Activated CD4-positive, alpha-beta memory T cell treated with anti-CD3 and anti-CD28 coated beads, Interleukin-2, amount 10 ng/mL, durations not matched to agents 7 days and 5 days (primary cell): ENCODE results near the gene GSDME. TPM values are rescaled to one million over a fixed set of nuclear protein-coding genes. Genes with fewer than 3 reads are reported as not detected.

Source experiments
- CTCF ChIA-PET: fragments of 350-600 bp; sonication (Branson Sonifier 250); formaldehyde crosslinking; loops from one replicate; lab custom pipeline; 2021; ENCODE audit warnings: antibody characterized with exemption, inconsistent platforms; lab: Charles Lee
- POLR2A ChIA-PET: fragments of 350-600 bp; sonication (Branson Sonifier 250); formaldehyde crosslinking; loops from one replicate; lab custom pipeline; 2021; ENCODE audit warnings: antibody characterized with exemption; lab: Charles Lee
- DNase-seq: peaks from one replicate; pipeline ENCODE4 v3.0.0-alpha.2; 2020
- H3K27ac Mint-ChIP-seq: one replicate; pipeline ENCODE4 v1.8.0; 2021; ENCODE audit warnings: mild to moderate bottlenecking, mixed read lengths
- H3K27me3 Mint-ChIP-seq: one replicate; pipeline ENCODE4 v1.8.0; 2021; ENCODE audit warnings: mixed read lengths
- H3K36me3 Mint-ChIP-seq: one replicate; pipeline ENCODE4 v1.8.0; 2021; ENCODE audit warnings: low read depth, mixed read lengths
- H3K4me1 Mint-ChIP-seq: one replicate; pipeline ENCODE4 v1.8.0; 2021; ENCODE audit warnings: mixed read lengths
- H3K4me3 Mint-ChIP-seq: one replicate; pipeline ENCODE4 v1.8.0; 2021; ENCODE audit warnings: mild to moderate bottlenecking, mixed read lengths
- H3K9me3 Mint-ChIP-seq: one replicate; pipeline ENCODE4 v1.8.0; 2021; ENCODE audit warnings: mixed read lengths
- total RNA-seq, 2 experiments: library from RNA; stranded (reverse); gene quantifications; one replicate each; pipeline ENCODE4 v1.2.3, GENCODE V29; 2021

The GSDME gene
- total RNA-seq, 2 experiments from 2014 or later: 1.7 to 1.8 TPM

DNA sequence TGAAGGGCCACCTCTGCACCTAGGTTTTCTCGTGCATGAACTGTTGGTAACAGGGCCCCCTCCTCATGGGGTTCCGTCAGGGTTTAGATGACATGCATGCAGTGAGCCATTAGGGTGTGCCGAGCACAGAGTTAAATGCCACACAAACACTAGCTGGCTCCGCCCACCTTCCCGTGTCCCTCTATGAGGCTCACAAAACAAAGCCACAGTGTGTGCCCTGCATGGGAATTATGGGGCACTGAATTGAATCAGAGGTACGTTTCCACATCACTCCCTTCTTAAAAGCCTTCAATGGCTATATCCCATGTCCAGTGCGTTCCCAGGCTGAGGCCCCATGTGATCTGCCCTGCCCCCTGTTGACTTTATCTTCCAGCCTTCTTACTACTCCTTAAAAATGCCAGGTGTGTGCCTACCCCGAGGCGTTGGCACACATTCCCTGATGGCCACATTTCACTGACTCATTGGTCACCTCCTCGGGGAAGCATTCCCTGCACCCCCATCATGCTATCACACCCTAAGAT is 35.7 kb downstream of the GSDME start:
- no peak overlapping the region for H3K27ac Mint-ChIP-seq
- no peaks in the 10 kb centered on the region for H3K4me1 Mint-ChIP-seq
- no peaks in the 10 kb centered on the region for H3K9me3 Mint-ChIP-seq
- DNase-seq: peak; percentile 8
- peaks cover 9% of the 10 kb centered on the region for H3K27me3 Mint-ChIP-seq
- CTCF ChIA-PET: interaction anchor here (0.6 kb wide), 1 partner anchor 104 kb away, joined by 3 read pairs; no protein-coding TSS in a partner anchor
- no peak overlapping the region for H3K4me3 Mint-ChIP-seq
- H3K36me3 Mint-ChIP-seq: no peaks in the 10 kb centered on the region
- POLR2A ChIA-PET: no interaction called here

DNA sequence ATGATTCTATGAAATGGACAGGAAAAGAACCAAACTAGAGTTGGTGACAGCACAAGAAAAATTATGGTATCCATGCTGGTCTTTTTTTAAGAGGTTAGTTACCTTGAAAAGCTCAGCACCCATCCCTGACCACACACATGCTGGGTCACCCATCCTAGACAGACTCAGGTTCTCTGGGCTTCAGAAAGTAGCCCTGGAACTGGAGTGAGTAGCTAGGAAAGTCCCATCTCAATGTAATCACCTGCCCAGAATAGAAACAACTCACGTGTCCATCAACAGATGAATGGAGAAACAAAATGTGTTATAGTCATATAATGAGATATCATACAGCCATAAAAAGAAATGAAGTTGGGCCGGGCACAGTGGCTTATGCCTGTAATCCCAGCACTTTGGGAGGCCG is 37.0 kb downstream of the GSDME start:
- H3K27me3 Mint-ChIP-seq: peaks cover 12% of the 10 kb centered on the region
- no peak for DNase-seq
- H3K36me3 Mint-ChIP-seq: no peaks in the 10 kb centered on the region
- H3K9me3 Mint-ChIP-seq: no peaks in the 10 kb centered on the region
- peaks cover 8% of the 10 kb centered on the region for H3K4me1 Mint-ChIP-seq
- ChIA-PET CTCF (no interaction called here), POLR2A (no interaction called here)
- H3K27ac Mint-ChIP-seq: no peak overlapping the region
- H3K4me3 Mint-ChIP-seq: no peak overlapping the region

DNA sequence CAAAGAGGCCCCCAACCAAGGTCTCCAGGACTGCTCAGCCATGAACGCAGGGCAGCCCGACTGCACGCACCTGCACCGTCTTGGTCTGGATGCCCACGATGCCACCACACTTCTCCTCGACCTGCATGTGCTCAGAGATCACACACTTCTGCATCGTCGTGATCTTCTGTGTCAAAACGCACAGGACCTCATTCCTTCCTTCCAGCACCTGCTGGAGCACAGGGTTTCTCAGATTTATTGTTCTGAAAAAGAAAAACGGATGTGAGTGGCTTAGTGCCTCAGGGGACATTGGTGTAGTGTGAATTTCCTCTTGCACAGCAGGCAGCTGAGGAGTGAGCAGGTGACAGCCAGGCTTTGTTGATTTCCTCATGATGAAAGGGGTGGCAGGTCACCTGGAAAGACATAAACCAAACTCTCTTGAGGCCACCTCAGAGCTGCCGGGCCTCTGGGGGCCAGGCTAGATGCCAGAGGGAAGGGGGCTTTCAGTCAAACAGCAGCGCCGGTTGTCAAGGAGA is 38.2 kb downstream of the GSDME start:
- Mint-ChIP-seq H3K27ac (no peak overlapping the region), H3K9me3 (no peaks in the 10 kb centered on the region), H3K36me3 (no peaks in the 10 kb centered on the region), H3K27me3 (peaks cover 9% of the 10 kb centered on the region), H3K4me1 (peaks cover 9% of the 10 kb centered on the region), H3K4me3 (no peak overlapping the region)
- CTCF ChIA-PET: no interaction called here
- DNase-seq: no peak
- POLR2A ChIA-PET: no interaction called here

DNA sequence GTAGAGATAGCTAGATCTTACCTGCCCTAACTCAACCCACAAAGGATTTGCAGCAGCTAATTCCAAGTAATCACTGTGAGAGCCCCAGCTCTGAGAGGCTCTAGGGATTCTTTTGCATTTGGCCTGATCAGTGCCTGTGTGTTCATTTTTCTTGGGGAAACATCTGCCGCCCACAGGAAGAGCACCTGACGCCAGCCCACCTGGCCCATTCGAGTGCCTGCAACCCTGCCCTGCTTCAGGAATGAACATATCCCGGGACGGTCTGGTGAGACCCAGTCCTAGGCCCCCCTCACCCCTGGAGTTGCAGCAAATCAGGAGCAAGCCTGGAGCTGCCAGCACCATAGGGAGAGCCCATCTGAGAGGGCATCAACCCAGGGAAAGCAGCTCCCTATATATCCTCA is 38.8 kb downstream of the GSDME start:
- POLR2A ChIA-PET: no interaction called here
- CTCF ChIA-PET: no interaction called here
- peaks cover 13% of the 10 kb centered on the region for H3K27me3 Mint-ChIP-seq
- no peaks in the 10 kb centered on the region for H3K9me3 Mint-ChIP-seq
- no peak overlapping the region for H3K4me3 Mint-ChIP-seq
- DNase-seq: no peak
- H3K4me1 Mint-ChIP-seq: peaks cover 9% of the 10 kb centered on the region
- no peaks in the 10 kb centered on the region for H3K36me3 Mint-ChIP-seq
- no peak overlapping the region for H3K27ac Mint-ChIP-seq

DNA sequence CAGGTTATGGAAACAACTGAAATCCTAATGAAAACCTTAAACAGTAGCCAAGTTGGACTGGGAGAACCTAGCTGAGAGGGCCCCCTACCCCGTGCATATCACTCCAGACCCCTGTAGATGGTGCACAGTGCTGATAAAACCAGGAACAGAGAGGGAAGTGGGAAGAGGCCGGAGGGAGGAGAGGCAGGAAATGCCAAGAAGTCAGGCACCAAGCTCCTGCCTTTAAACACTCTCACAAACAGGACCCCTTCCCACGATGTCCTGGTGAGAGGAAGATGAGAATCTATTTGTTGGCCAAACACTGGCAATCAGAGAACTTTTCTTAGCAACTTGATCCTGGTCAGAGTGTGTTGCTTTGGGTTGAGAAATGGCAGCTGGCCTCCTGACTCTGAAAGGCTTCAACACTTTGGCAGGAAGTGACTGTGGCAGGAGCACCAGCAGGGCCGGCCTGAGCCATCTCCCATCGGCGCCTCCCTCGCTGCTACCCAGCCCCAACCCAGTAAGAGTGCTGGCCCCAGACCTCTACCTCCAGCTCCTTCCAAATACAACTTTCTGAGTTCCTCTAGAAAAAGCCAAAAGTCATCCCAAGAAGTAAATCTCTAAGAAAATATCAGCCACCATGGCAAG is 39.5 kb downstream of the GSDME start:
- no peak overlapping the region for H3K27ac Mint-ChIP-seq
- ChIA-PET CTCF (no interaction called here), POLR2A (no interaction called here)
- no peaks in the 10 kb centered on the region for H3K9me3 Mint-ChIP-seq
- H3K4me1 Mint-ChIP-seq: peaks cover 9% of the 10 kb centered on the region
- no peaks in the 10 kb centered on the region for H3K36me3 Mint-ChIP-seq
- peaks cover 15% of the 10 kb centered on the region for H3K27me3 Mint-ChIP-seq
- no peak overlapping the region for H3K4me3 Mint-ChIP-seq
- no peak for DNase-seq

DNA sequence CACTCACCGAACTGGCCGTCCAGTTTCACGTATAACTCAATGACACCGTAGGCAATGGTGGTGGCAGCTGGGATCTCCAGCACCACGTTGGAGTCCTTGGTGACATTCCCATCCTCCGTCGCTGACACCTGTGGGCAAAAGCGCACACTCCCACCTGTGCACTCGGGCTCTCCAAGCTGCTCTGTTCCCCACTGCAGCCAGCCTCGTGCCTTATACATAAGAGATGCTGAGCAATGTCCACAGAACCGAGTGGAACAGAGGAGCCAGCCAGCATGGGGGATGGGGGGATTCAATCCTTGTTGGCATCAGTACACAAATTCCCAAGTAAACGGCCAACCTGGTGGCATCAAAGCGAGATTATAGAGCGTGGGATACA is 40.0 kb downstream of the GSDME start:
- CTCF ChIA-PET: no interaction called here
- H3K27me3 Mint-ChIP-seq: peaks cover 19% of the 10 kb centered on the region
- POLR2A ChIA-PET: no interaction called here
- H3K36me3 Mint-ChIP-seq: no peaks in the 10 kb centered on the region
- H3K4me3 Mint-ChIP-seq: no peak overlapping the region
- no peaks in the 10 kb centered on the region for H3K9me3 Mint-ChIP-seq
- peaks cover 9% of the 10 kb centered on the region for H3K4me1 Mint-ChIP-seq
- peak; percentile 4 for DNase-seq
- H3K27ac Mint-ChIP-seq: no peak overlapping the region

DNA sequence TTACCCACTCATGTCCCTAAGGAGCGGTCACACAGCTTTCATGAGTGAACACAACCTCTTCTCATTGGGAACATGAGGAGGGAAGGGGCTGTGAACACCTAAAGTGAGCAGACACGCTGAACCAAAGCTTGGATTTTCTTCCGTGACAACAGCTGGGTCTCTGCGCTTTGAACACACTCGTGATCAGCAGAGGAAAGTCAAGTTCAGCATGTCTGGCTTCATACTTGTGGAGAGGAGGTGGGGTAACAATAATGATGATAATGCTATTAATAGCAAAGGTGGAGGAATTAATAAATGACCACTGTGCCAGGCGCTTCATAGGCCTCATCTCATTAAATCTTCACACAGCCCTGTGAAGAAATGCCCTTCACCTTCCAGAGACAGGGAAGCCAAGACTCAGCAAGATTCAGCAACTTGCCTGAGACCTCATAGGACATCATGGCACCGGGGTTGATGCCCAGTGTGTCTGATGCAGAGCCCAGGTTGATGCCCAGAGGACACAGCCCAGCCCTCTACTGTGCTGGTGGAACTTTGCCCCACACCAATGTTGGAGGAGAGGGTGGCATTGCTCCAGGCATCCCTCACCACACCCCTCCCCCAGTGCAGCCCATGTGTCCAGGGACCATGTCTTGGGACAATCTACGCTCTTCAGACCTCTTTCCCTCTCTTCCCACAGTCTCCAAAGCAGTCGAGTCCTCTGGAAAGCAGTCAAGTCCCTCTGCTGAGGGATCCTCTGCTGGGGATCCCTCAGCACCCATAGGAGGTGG is 40.6 kb downstream of the GSDME start:
- Mint-ChIP-seq H3K4me1 (peaks cover 9% of the 10 kb centered on the region), H3K27ac (no peak overlapping the region), H3K36me3 (no peaks in the 10 kb centered on the region), H3K9me3 (no peaks in the 10 kb centered on the region), H3K4me3 (no peak overlapping the region), H3K27me3 (peaks cover 15% of the 10 kb centered on the region)
- peak; percentile 3 for DNase-seq
- ChIA-PET POLR2A (no interaction called here), CTCF (interaction anchor here (2.0 kb wide), 1 partner anchor 16 kb away, joined by 7 read pairs; no protein-coding TSS in a partner anchor)

DNA sequence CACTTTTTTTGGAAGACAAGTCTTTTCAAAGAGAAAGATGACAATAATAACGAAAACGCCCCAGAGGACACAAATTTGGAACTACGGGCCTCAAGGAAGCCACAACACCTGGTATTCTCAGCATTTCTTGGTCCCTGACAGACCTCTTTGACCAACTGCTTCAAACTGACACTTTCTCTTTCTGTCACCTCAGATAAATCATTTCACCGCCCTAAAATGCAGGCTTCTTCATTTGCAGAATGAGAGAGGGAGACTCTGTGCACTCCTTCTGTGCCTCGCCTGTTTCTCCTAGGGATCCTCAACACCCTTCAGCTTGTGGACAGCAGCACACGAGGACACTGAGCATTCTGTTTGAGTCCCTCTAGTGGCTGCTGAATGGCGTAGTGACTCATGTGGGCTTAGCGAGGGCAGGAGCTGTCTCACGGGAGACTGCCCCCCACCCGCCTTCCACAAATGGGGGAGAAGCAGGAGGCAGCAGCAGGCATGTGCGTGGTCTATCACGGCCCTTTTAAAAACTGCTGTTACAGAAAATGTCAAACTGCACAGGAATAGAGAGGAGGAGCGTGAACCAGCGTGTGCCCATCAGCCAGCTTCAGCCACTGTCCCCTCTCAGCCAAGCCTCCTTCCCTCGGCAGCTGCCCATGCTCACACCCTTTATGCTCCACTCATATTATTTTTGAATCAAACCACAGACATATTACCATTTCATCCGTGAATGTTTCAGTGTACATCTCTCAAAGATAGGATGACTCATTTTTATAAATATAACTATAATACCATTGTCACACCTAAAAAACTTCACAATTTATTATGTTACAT is 41.4 kb downstream of the GSDME start:
- H3K9me3 Mint-ChIP-seq: no peaks in the 10 kb centered on the region
- H3K27me3 Mint-ChIP-seq: peaks cover 14% of the 10 kb centered on the region
- peaks cover 9% of the 10 kb centered on the region for H3K4me1 Mint-ChIP-seq
- no peaks in the 10 kb centered on the region for H3K36me3 Mint-ChIP-seq
- DNase-seq: peak; percentile 16
- no peak overlapping the region for H3K27ac Mint-ChIP-seq
- ChIA-PET CTCF (interaction anchor here (0.8 to 2.0 kb wide), 2 partner anchors 15 to 97 kb away, joined by 3 to 7 read pairs; no protein-coding TSS in a partner anchor), POLR2A (no interaction called here)
- H3K4me3 Mint-ChIP-seq: no peak overlapping the region

DNA sequence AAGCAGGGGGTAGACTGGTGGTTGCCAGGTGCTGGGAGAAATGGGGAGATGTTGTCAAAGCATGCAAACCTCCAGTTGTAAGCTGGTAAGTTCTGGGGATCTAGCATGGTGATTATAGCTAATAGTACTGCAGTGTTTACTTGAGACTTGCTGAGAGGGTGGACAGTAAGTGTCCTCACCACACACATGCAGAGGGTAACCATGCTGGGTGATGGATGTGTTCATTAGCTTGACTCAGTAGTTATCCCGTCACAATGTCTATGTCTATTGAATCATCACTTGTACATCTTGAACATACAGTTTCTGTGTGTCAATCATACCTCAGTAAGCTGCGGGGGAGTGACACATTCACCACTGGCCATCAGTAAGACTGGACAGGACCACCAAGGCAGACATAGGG is 42.1 kb downstream of the GSDME start:
- H3K27me3 Mint-ChIP-seq: peaks cover 14% of the 10 kb centered on the region
- no peak overlapping the region for H3K4me3 Mint-ChIP-seq
- no peaks in the 10 kb centered on the region for H3K9me3 Mint-ChIP-seq
- ChIA-PET POLR2A (no interaction called here), CTCF (interaction anchor here (0.6 to 2.0 kb wide), 3 partner anchors 14 to 98 kb away, joined by 3 to 7 read pairs (median 3); no protein-coding TSS in a partner anchor)
- peaks cover 9% of the 10 kb centered on the region for H3K4me1 Mint-ChIP-seq
- no peaks in the 10 kb centered on the region for H3K36me3 Mint-ChIP-seq
- H3K27ac Mint-ChIP-seq: no peak overlapping the region
- DNase-seq: peak; percentile 5

DNA sequence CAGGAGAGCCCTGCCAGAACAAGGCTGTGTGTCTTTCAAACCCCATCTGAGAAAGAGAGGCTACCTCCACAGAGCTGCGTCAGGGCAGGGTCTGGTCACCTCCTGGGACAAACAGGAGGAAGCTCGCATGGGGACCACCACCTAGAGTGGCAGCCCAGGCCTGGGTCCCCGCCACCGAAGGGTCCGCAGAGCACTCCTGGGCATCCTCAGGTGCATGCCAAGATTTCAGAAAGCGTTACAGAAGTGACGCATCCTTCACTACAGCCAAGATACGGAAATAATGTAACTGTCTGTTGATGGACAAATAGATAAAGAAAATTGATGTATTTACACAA is 42.6 kb downstream of the GSDME start:
- Mint-ChIP-seq H3K36me3 (no peaks in the 10 kb centered on the region), H3K4me3 (no peak overlapping the region), H3K4me1 (peaks cover 9% of the 10 kb centered on the region), H3K27ac (no peak overlapping the region), H3K27me3 (peaks cover 14% of the 10 kb centered on the region), H3K9me3 (no peaks in the 10 kb centered on the region)
- CTCF ChIA-PET: interaction anchor here (0.6 to 2.0 kb wide), 2 partner anchors 14 to 43 kb away, joined by 3 to 7 read pairs; no protein-coding TSS in a partner anchor
- peak; percentile 6 for DNase-seq
- POLR2A ChIA-PET: no interaction called here

DNA sequence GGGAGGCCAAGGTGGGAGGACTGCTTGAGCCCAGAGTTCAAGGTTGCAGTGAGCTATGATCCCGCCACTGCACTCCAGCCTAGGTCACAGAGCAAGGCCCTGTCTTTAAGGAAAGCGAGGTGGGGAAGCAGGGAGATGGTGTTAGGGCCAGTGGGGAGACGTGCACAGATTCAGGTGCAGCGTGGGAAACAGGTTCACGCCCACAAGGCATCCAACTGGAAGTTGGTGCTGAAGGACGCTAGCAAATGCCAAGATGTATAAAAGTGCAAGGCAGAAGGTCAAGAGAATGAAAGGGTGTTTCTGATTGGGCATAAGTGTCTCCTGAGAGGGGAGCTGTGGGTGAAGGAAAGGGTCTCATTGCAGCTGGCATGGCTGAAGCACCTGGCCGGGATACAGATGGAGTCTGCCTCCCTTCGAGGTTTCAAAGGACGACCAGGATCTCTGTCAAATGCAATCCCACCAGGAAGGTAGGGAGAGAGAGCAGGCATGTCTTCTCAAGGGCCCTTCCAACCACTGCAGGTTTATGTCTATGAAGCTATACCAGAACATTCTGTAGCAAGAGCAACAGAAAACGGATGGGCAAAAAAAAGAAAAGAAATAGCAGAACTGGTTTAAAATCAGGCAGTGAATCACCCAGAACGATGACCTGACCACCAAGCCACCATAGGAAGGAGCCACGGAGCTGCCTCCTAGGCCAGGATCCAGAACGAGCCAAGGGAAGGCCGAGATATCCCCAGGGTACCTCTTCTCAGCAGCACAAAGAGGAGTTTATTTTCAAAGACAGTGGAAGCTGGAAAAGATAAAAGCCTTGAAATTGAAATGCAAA is 43.2 kb downstream of the GSDME start:
- DNase-seq: peak; percentile 3
- peaks cover 14% of the 10 kb centered on the region for H3K27me3 Mint-ChIP-seq
- CTCF ChIA-PET: no interaction called here
- POLR2A ChIA-PET: no interaction called here
- peaks cover 9% of the 10 kb centered on the region for H3K4me1 Mint-ChIP-seq
- no peak overlapping the region for H3K27ac Mint-ChIP-seq
- no peaks in the 10 kb centered on the region for H3K36me3 Mint-ChIP-seq
- H3K9me3 Mint-ChIP-seq: no peaks in the 10 kb centered on the region
- H3K4me3 Mint-ChIP-seq: no peak overlapping the region

DNA sequence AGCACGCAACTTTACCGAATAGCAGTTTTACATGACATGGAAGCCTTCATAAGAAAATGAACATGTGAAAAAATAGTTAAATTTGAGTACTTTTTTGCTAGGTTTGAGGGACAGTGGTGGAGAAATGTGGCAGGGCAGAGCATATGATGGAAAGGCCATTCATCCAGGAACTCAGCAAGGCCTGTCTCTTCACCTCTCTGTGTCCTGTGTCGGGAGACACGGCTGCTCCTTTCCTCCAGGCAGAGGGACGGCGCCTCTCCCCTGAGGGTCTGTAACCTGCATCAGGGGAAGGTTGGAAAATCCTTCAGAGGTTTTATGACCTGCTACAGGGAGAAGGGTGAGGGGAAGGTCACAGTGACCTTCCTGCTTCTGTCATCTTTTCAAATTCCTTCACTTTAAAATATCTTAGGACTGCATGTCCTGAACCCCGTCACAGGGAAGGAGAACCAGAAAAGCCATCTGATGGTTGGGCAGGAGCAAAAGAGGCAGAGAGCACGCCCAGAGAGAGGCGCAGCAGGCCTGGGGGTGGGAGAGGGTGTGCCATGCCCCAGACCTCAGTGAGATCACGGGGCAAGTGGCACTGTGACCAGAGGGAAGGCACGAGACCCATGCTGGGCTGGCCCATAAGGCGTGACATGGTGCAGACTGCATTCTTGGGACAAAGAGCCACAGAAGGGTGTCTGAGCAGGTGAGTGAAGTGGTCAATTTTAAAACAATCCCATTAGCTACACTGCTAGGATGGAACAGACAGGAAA is 44.0 kb downstream of the GSDME start:
- no peaks in the 10 kb centered on the region for H3K9me3 Mint-ChIP-seq
- H3K27ac Mint-ChIP-seq: no peak overlapping the region
- ChIA-PET CTCF (no interaction called here), POLR2A (no interaction called here)
- peaks cover 9% of the 10 kb centered on the region for H3K4me1 Mint-ChIP-seq
- peak; percentile 9 for DNase-seq
- no peaks in the 10 kb centered on the region for H3K36me3 Mint-ChIP-seq
- peaks cover 14% of the 10 kb centered on the region for H3K27me3 Mint-ChIP-seq
- no peak overlapping the region for H3K4me3 Mint-ChIP-seq
